BLaER1 (cell line): ENCODE data around the gene ELMOD3.
A peak's percentile ranks its signal among the peaks of the same experiment; 100 is the strongest.
"Not testable (repeated sequence)": the region's sequence is repeated elsewhere in the genome, so short reads cannot be mapped to it uniquely, and the experiment has no call there.

Source experiments
- H3K27ac ChIP-seq: shearing (Covaris generic); formaldehyde crosslinking; 2 replicates; pipeline ENCODE4 v1.8.1; 2022
- H3K27me3 ChIP-seq: shearing (Covaris generic); formaldehyde crosslinking; 2 replicates; pipeline ENCODE4 v1.8.1; 2022
- H3K36me3 ChIP-seq: shearing (Covaris generic); formaldehyde crosslinking; 2 replicates; pipeline ENCODE4 v1.8.1; 2022
- H3K4me1 ChIP-seq: shearing (Covaris generic); formaldehyde crosslinking; 2 replicates; pipeline ENCODE4 v1.8.1; 2022
- H3K4me2 ChIP-seq: shearing (Covaris generic); formaldehyde crosslinking; 2 replicates; pipeline ENCODE4 v1.8.1; 2022
- H3K4me3 ChIP-seq: shearing (Covaris generic); formaldehyde crosslinking; 2 replicates; pipeline ENCODE4 v1.8.1; 2022
- H3K9ac ChIP-seq: shearing (Covaris generic); formaldehyde crosslinking; 2 replicates; pipeline ENCODE4 v1.8.1; 2022
- H3K9me3 ChIP-seq: shearing (Covaris generic); formaldehyde crosslinking; 2 replicates; pipeline ENCODE4 v1.8.1; 2022
- H4K20me1 ChIP-seq: shearing (Covaris generic); formaldehyde crosslinking; 2 replicates; pipeline ENCODE4 v1.8.1; 2022
- Cebpa-rat ChIP-seq: shearing (Covaris generic); IDR thresholded peaks from 2 replicates; pipeline ENCODE4 v1.8.1; 2022

The ELMOD3 gene

GRCh38 chr2:85318222-85319074 lies 36.1 kb upstream of the ELMOD3 start:
- peaks cover 99% of the 10 kb centered on the region for H3K36me3 ChIP-seq
- peaks cover 88% of the 10 kb centered on the region for H4K20me1 ChIP-seq
- H3K4me1 ChIP-seq, result peaks cover 18% of the 10 kb centered on the region
- no peaks in the 10 kb centered on the region for H3K9me3 ChIP-seq
- no peak for TF ChIP-seq Cebpa-rat
- no peak overlapping the region for H3K27ac ChIP-seq
- no peaks in the 10 kb centered on the region for H3K27me3 ChIP-seq
- no peak overlapping the region for H3K4me2 ChIP-seq
- no peak overlapping the region for H3K4me3 ChIP-seq
- H3K9ac ChIP-seq, result no peak overlapping the region

DNA sequence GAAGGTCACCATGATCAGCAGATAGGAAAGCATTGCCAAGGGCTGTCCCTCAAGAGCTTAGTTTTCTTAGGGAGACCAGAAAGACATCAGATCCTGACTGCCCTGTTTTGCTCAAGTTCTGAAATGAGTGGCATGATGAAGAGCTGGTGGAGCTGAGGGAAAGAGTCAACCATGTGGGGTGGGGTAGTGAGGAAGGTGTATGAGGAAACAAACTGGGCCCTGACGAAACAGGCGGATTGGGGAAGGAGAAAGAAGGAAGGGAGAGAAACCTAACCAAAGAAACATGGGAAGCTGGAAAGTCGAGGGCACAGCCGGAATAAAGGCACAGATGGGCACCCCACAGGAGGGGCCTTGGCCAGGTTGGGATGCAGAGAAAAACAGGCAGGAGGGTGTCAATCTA lies 34.8 kb upstream of the ELMOD3 start:
- peaks cover 32% of the 10 kb centered on the region for H3K4me1 ChIP-seq
- H3K4me3 ChIP-seq, result no peak overlapping the region
- no peak overlapping the region for H3K27ac ChIP-seq
- peaks cover 92% of the 10 kb centered on the region for H4K20me1 ChIP-seq
- no peaks in the 10 kb centered on the region for H3K27me3 ChIP-seq
- H3K9me3 ChIP-seq, result no peaks in the 10 kb centered on the region
- H3K4me2 ChIP-seq, result no peak overlapping the region
- TF ChIP-seq Cebpa-rat, result no peak
- H3K36me3 ChIP-seq, result peaks cover 99% of the 10 kb centered on the region
- no peak overlapping the region for H3K9ac ChIP-seq

DNA sequence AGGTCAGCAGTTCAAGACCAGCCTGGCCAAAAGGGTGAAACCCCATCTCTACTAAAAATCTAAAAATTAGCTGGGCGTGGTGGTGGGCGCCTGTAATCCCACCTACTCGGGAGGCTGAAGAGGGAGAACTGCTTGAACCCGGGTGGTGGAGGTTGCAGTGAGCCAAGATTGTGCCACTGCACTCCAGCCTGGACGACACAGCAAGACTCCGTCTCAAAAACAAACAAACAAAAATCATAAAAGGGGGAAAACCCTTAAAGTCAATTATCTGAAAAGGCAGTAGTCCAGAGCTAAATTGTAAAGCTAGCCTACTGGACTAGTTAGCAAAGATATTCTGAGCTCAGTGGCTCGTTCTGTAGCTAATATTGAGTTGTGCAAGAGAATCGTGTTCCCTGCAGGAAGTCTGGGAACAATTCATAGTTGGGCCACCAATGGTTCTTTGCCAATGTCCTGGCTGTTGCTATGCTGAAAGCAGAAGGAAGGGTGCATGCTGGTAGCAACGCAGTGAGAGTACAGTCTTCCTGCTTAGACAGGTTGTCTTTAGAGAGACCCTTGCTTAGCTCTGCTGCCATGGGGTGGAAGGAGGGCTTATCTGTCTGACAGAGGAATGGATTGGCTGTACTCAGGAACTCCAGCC lies 31.1 kb upstream of the ELMOD3 start:
- H3K36me3 ChIP-seq, result peaks cover 81% of the 10 kb centered on the region
- no peak overlapping the region; the same call in 1 of the 2 replicates for H3K9ac ChIP-seq
- no peak overlapping the region for H3K4me3 ChIP-seq
- H3K4me2 ChIP-seq, result peak overlapping the region; percentile 35; the same call in 1 of the 2 replicates
- H3K4me1 ChIP-seq, result peaks cover 48% of the 10 kb centered on the region
- H3K27ac ChIP-seq, result no peak overlapping the region
- H3K9me3 ChIP-seq, result no peaks in the 10 kb centered on the region
- peaks cover 89% of the 10 kb centered on the region for H4K20me1 ChIP-seq
- TF ChIP-seq Cebpa-rat, result no peak
- H3K27me3 ChIP-seq, result no peaks in the 10 kb centered on the region

- not testable (repeated sequence) for H3K4me3 ChIP-seq, H3K27me3 ChIP-seq, H3K27ac ChIP-seq, H3K9me3 ChIP-seq, H3K9ac ChIP-seq
- peaks cover 84% of the 10 kb centered on the region for H4K20me1 ChIP-seq
- H3K36me3 ChIP-seq, result peaks cover 76% of the 10 kb centered on the region
- peaks cover 53% of the 10 kb centered on the region for H3K4me1 ChIP-seq
- peak overlapping the region; percentile 92; the same call in 1 of the 2 replicates for H3K4me2 ChIP-seq
Measured at GRCh38 chr2:85323988-85324367, 30.6 kb upstream of the ELMOD3 start.

- Histone ChIP-seq H3K4me3 (peak overlapping the region; percentile 79), H3K27ac (no peak overlapping the region), H4K20me1 (peaks cover 75% of the 10 kb centered on the region), H3K36me3 (peaks cover 67% of the 10 kb centered on the region), H3K4me2 (peak overlapping the region; percentile 92), H3K4me1 (peaks cover 59% of the 10 kb centered on the region), H3K27me3 (no peaks in the 10 kb centered on the region), H3K9me3 (no peaks in the 10 kb centered on the region), H3K9ac (peak overlapping the region; percentile 98)
- no peak for TF ChIP-seq Cebpa-rat
Measured at GRCh38 chr2:85324639-85325465, 29.7 kb upstream of the ELMOD3 start.

GRCh38 chr2:85325466-85325811 lies 29.1 kb upstream of the ELMOD3 start:
- Histone ChIP-seq H3K4me1 (peaks cover 59% of the 10 kb centered on the region), H4K20me1 (peaks cover 69% of the 10 kb centered on the region), H3K36me3 (peaks cover 61% of the 10 kb centered on the region), H3K9me3 (no peaks in the 10 kb centered on the region), H3K9ac (peak overlapping the region; percentile 98), H3K4me3 (peak overlapping the region; percentile 79), H3K27me3 (no peaks in the 10 kb centered on the region), H3K4me2 (peak overlapping the region; percentile 92), H3K27ac (no peak overlapping the region)
- TF ChIP-seq Cebpa-rat, result no peak

DNA sequence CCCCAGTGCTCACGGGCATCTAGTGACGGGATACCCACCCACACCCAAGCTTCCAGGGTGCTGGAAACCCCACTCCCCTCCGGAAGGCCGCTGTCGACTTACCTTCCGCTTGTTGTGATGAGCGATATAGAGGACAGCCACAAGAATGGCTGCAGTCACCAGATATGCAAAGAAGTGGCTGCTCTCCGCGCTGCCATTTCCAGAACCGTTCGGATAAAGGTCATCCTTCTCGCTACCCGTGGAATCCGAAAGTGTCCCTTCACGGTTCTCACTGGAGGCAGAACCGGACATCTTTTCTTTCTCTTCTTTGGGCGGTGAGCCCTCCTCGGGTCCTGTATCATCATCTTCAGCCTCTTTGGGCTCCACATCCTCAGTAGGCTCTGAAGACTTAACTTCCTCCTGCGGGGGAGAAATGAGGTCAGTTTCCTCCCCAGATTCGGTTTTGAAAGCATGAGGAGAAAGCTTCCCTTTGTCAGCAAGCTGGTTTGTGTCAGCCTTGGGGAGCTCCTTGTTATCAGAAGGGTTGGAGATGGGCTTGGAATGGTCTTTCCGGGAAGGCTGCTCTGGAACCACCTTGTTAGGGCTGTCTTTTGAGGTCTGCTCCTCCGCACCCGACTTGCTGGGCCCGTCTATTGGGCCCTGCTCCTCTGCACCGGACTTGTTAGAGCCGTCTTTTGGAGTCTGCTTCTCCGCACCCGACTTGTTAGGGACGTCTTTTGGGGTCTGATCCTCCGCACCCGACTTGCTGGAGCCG lies 28.0 kb upstream of the ELMOD3 start:
- peaks cover 50% of the 10 kb centered on the region for H3K36me3 ChIP-seq
- H3K4me1 ChIP-seq, result peaks cover 59% of the 10 kb centered on the region
- peaks cover 58% of the 10 kb centered on the region for H4K20me1 ChIP-seq
- peak overlapping the region; percentile 79 for H3K4me3 ChIP-seq
- H3K9me3 ChIP-seq, result no peaks in the 10 kb centered on the region
- H3K4me2 ChIP-seq, result peak overlapping the region; percentile 92
- peak overlapping the region; percentile 98 for H3K9ac ChIP-seq
- H3K27me3 ChIP-seq, result no peaks in the 10 kb centered on the region
- no peak for TF ChIP-seq Cebpa-rat
- H3K27ac ChIP-seq, result peak overlapping the region; percentile 98

- Histone ChIP-seq H3K27ac (peak overlapping the region; percentile 98), H3K9ac (peak overlapping the region; percentile 98), H4K20me1 (peaks cover 51% of the 10 kb centered on the region), H3K27me3 (no peaks in the 10 kb centered on the region), H3K9me3 (no peaks in the 10 kb centered on the region), H3K4me2 (peak overlapping the region; percentile 92), H3K36me3 (peaks cover 43% of the 10 kb centered on the region), H3K4me3 (peak overlapping the region; percentile 79), H3K4me1 (peaks cover 52% of the 10 kb centered on the region)
- TF ChIP-seq Cebpa-rat, result no peak
Measured at GRCh38 chr2:85327160-85327821, 27.3 kb upstream of the ELMOD3 start.
